Measurements from ENCODE around the gene TRIM14.

Gene TRIM14

GRCh38 chr9:98136489-98136888 is 17.5 kb upstream of the TRIM14 start (continued):
- no peak for TF ChIP-seq ZNF26 (tag by site-specific recombination; IDR thresholded peaks at IDR 0.05)

GRCh38 chr9:98135938-98136337 is 16.9 kb upstream of the TRIM14 start:
- Histone ChIP-seq H3K27ac (ENCODE audit: extremely low read depth, low read depth, low read length) (no peak overlapping the region), H3K4me3 (ENCODE audit: low read depth, low read length) (no peak overlapping the region), H3K36me3 (ENCODE audit: control insufficient read depth in 2 of 2, insufficient read depth in 1 of 2, low read length in 2 of 2) (peaks cover 0 to 3% of the 10 kb centered on the region in 2 experiments; a peak in 1 of 3 replicates), H3K4me1 (ENCODE audit: control insufficient read depth, insufficient read depth, low read length) (no peaks in the 10 kb centered on the region), H3K9me3 (ENCODE audit: control insufficient read depth, insufficient read depth, low read depth, low read length) (no peaks in the 10 kb centered on the region)
- ChIA-PET CTCF (no interaction called here), POLR2A (no interaction called here)
- TF ChIP-seq ZNF560 (tag by site-specific recombination; IDR thresholded peaks at IDR 0.05; ENCODE audit: borderline replicate concordance) (no peak), ZNF501 (tag by site-specific recombination; IDR thresholded peaks at IDR 0.05) (no peak), ZNF175 (tag by site-specific recombination; IDR thresholded peaks at IDR 0.05) (no peak), ZBTB11 (tag by site-specific recombination; conservative IDR thresholded peaks at IDR 0.05; ENCODE audit: low read depth) (no peak), ZNF214 (tag by site-specific recombination; IDR thresholded peaks at IDR 0.05; ENCODE audit: borderline replicate concordance) (no peak), ZNF148 (tag by site-specific recombination; IDR thresholded peaks at IDR 0.05; ENCODE audit: borderline replicate concordance) (no peak), ZNF18 (tag by site-specific recombination; IDR thresholded peaks at IDR 0.05) (no peak), ZFHX2 (tag by site-specific recombination; conservative IDR thresholded peaks at IDR 0.05) (no peak)

- no peak overlapping the region for H3K27ac ChIP-seq (ENCODE audit: extremely low read depth, low read depth, low read length)
- H3K4me3 ChIP-seq (ENCODE audit: low read depth, low read length), result no peak overlapping the region
- H3K4me1 ChIP-seq (ENCODE audit: control insufficient read depth, insufficient read depth, low read length), result no peaks in the 10 kb centered on the region
- peaks cover 0 to 3% of the 10 kb centered on the region in 2 experiments; a peak in 1 of 3 replicates for H3K36me3 ChIP-seq (ENCODE audit: control insufficient read depth in 2 of 2, insufficient read depth in 1 of 2, low read length in 2 of 2)
- CTCF ChIA-PET, result no interaction called here
- POLR2A ChIA-PET, result no interaction called here
- no peaks in the 10 kb centered on the region for H3K9me3 ChIP-seq (ENCODE audit: control insufficient read depth, insufficient read depth, low read depth, low read length)
- no peak for TF ChIP-seq PATZ1 (tag by site-specific recombination; IDR thresholded peaks at IDR 0.05)
- TF ChIP-seq ZNF837 (tag by site-specific recombination; IDR thresholded peaks at IDR 0.05), result no peak
- TF ChIP-seq ZNF324 (tag by site-specific recombination; IDR thresholded peaks at IDR 0.05), result no peak
- TF ChIP-seq RBAK (tag by site-specific recombination; IDR thresholded peaks at IDR 0.05), result no peak
- no peak for TF ChIP-seq ZNF596 (tag by site-specific recombination; IDR thresholded peaks at IDR 0.05)
- TF ChIP-seq IKZF3 (tag by site-specific recombination; IDR thresholded peaks at IDR 0.05), result no peak
- no peak for TF ChIP-seq GLI2 (tag by site-specific recombination; IDR thresholded peaks at IDR 0.05; ENCODE audit: borderline replicate concordance, low read depth)
- no peak for TF ChIP-seq KLF16 (tag by site-specific recombination; IDR thresholded peaks at IDR 0.05)
- TF ChIP-seq ZNF473 (tag by site-specific recombination; IDR thresholded peaks at IDR 0.05), result no peak
- no peak for TF ChIP-seq WT1 (tag by site-specific recombination; IDR thresholded peaks at IDR 0.05)
- no peak for TF ChIP-seq PRDM1 (tag by site-specific recombination; IDR thresholded peaks at IDR 0.05)
- no peak for TF ChIP-seq AEBP2 (tag by site-specific recombination; IDR thresholded peaks at IDR 0.05; ENCODE audit: borderline replicate concordance)
- no peak for TF ChIP-seq ZNF843 (tag by site-specific recombination; IDR thresholded peaks at IDR 0.05)
These were observed 16.5 kb upstream of the TRIM14 start for GRCh38 chr9:98135558-98135934.
